ENCODE results near the gene TTC12.

GRCh38 chr11:113308601-113309000, 5.8 kb upstream of the TTC12 start:
- no peak for TF ChIP-seq CTCF (IDR thresholded peaks at IDR 0.05; ENCODE audit: poor library complexity, severe bottlenecking)
- TF ChIP-seq POLR2AphosphoS5 (IDR thresholded peaks at IDR 0.05): no peak
- no peak for TF ChIP-seq REST (IDR thresholded peaks at IDR 0.05; ENCODE audit: borderline replicate concordance)
- TF ChIP-seq EZH2 (IDR thresholded peaks at IDR 0.05; ENCODE audit: borderline replicate concordance, insufficient read depth, low read length, poor library complexity, severe bottlenecking): no peak
- no peak for TF ChIP-seq EP300 (conservative IDR thresholded peaks at IDR 0.05; ENCODE audit: poor library complexity, severe bottlenecking)
- no peak for TF ChIP-seq TAF1 (IDR thresholded peaks at IDR 0.05; ENCODE audit: low read depth)
- TF ChIP-seq MXI1 (conservative IDR thresholded peaks at IDR 0.05; ENCODE audit: poor library complexity, severe bottlenecking): no peak
- no peak for TF ChIP-seq RAD21 (conservative IDR thresholded peaks at IDR 0.05)
- no peak for TF ChIP-seq SMC3 (conservative IDR thresholded peaks at IDR 0.05; ENCODE audit: poor library complexity)
